ENCODE results near the gene SSTR5. TPM values are rescaled to one million over a fixed set of nuclear protein-coding genes. Genes with fewer than 3 reads are reported as not detected.

Gene SSTR5
- total and polyA plus RNA-seq, 4 donors: 0.23 TPM; not detected in 3

DNA sequence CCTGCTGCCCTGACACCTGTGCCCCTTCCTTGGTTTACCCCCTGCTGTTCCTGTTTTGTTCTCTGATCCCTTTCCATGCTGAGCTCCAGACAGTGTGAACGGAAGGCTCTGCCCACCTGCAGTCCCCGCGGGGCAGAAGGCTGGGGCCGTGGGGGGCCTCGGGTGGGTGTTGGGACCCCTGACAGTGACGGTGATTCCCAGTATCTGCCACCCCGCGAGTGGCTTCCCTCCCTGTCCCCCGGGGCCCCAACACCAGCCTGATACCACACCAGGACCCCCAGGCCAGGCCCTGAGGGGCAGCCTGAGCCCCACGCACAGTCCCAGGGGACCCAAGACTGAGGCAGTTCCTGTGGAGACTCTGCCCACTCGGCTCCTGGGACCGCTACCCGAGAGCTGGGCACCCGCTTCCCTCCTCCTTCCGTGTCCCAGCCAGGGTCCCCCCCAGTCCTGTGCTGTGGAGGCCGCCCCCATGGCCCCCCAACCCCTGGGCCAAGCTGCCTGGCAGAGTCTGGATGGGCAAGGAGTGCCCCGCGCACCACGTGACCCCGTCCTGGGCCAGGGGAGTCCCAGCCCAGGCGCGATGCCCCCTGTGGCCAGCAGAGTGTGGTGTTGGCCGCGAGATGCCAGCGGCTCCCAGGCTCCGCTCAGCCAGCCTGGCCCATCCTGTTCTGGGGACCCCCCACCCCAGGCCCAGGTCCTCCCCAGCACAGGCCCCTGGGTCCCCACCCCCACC is 33.5 kb downstream of the SSTR5 start:
- 30 to 31% methylated on average over 26 of the region's 26 CpGs for WGBS, 2 donors
- Histone ChIP-seq H3K4me1 (ENCODE audit: control insufficient read depth in 5 of 5, insufficient read depth in 5 of 5, low read length in 5 of 5) (peaks cover 0 to 5% (median 0%) of the 10 kb centered on the region in 5 donors), H3K9ac (ENCODE audit: insufficient read depth in 1 of 2, low read length in 2 of 2) (no peak overlapping the region), H3K9me3 (ENCODE audit: control insufficient read depth in 4 of 4, insufficient read depth in 3 of 4, low read length in 3 of 4) (no peaks in the 10 kb centered on the region), H3K36me3 (ENCODE audit: control insufficient read depth in 4 of 4, insufficient read depth in 4 of 4, low read length in 4 of 4) (no peaks in the 10 kb centered on the region), H3K4me3 (no peak overlapping the region), H3K27ac (ENCODE audit: low read depth in 1 of 2, low read length in 1 of 2) (no peak overlapping the region), H3K27me3 (ENCODE audit: control insufficient read depth in 3 of 3, insufficient read depth in 3 of 3, low read length in 2 of 3) (peaks cover 0 to 33% (median 25%) of the 10 kb centered on the region in 3 donors)
- ATAC-seq (ENCODE audit: insufficient read depth, low FRiP score) (no peak), DNase-seq (peak; percentile 58 to 77 (median 69))
- TF ChIP-seq, protein P1, sequence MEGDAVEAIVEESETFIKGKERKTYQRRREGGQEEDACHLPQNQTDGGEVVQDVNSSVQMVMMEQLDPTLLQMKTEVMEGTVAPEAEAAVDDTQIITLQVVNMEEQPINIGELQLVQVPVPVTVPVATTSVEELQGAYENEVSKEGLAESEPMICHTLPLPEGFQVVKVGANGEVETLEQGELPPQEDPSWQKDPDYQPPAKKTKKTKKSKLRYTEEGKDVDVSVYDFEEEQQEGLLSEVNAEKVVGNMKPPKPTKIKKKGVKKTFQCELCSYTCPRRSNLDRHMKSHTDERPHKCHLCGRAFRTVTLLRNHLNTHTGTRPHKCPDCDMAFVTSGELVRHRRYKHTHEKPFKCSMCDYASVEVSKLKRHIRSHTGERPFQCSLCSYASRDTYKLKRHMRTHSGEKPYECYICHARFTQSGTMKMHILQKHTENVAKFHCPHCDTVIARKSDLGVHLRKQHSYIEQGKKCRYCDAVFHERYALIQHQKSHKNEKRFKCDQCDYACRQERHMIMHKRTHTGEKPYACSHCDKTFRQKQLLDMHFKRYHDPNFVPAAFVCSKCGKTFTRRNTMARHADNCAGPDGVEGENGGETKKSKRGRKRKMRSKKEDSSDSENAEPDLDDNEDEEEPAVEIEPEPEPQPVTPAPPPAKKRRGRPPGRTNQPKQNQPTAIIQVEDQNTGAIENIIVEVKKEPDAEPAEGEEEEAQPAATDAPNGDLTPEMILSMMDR (IDR thresholded peaks at IDR 0.05; ENCODE audit: control extremely low read depth, extremely low read depth): peak; percentile 31

DNA sequence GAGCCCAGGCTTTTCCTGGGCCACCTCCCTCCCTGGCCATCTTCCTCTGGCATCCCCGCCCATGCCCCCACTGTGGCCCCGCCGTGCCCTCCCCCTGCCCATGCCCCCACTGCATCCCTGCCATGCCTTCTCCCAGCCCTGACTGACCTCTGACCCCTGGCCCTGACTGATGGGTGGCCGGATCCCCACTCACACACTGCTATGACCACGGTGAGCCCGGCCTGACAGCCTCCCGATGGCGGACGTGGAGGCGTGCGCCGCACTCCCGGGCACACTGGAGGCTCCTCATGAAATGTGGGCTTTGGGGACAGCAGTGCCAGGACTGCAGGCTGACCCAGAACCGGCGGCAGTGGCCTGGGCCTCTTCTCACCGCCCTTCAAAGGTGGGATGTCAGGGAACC is 34.1 kb downstream of the SSTR5 start:
- Histone ChIP-seq H3K4me1 (ENCODE audit: control insufficient read depth in 5 of 5, insufficient read depth in 5 of 5, low read length in 5 of 5) (peaks cover 0 to 5% (median 0%) of the 10 kb centered on the region in 5 donors), H3K9ac (ENCODE audit: insufficient read depth in 1 of 2, low read length in 2 of 2) (no peak overlapping the region), H3K9me3 (ENCODE audit: control insufficient read depth in 4 of 4, insufficient read depth in 3 of 4, low read length in 3 of 4) (no peaks in the 10 kb centered on the region), H3K4me3 (no peak overlapping the region), H3K27me3 (ENCODE audit: control insufficient read depth in 3 of 3, insufficient read depth in 3 of 3, low read length in 2 of 3) (peaks cover 0 to 31% (median 25%) of the 10 kb centered on the region in 3 donors), H3K27ac (ENCODE audit: low read depth in 1 of 2, low read length in 1 of 2) (no peak overlapping the region), H3K36me3 (ENCODE audit: control insufficient read depth in 4 of 4, insufficient read depth in 4 of 4, low read length in 4 of 4) (no peaks in the 10 kb centered on the region)
- TF ChIP-seq, protein P1 (IDR thresholded peaks at IDR 0.05; ENCODE audit: control extremely low read depth, extremely low read depth): no peak
- 76 to 86% methylated on average over 14 to 16 of the region's 16 CpGs for WGBS, 2 donors
- ATAC-seq (ENCODE audit: insufficient read depth, low FRiP score): no peak
- DNase-seq: no peak

DNA sequence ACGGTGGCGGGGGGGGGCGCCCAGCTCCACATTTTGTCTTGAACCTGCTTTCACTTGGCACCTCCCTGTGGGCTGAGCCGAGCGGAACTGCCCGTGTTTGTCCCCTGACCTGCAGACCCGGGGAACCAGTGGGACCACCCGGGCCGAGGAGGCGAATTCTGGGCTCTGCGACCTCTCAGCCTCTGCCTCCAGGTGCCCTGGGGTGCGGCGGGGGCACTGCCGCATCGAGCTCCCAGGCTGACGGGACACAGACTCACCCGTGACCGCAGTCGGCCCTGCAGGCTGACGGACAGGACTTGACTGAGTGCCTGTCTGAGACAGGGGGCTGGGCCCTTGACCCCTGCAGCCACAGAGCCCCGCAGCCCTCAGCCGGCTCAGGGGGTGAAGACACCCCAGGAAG is 34.6 kb downstream of the SSTR5 start:
- TF ChIP-seq, protein P1 (IDR thresholded peaks at IDR 0.05; ENCODE audit: control extremely low read depth, extremely low read depth): no peak
- DNase-seq (no peak), ATAC-seq (ENCODE audit: insufficient read depth, low FRiP score) (no peak)
- Histone ChIP-seq H3K27me3 (ENCODE audit: control insufficient read depth in 3 of 3, insufficient read depth in 3 of 3, low read length in 2 of 3) (peaks cover 0 to 28% (median 25%) of the 10 kb centered on the region in 3 donors), H3K9me3 (ENCODE audit: control insufficient read depth in 4 of 4, insufficient read depth in 3 of 4, low read length in 3 of 4) (no peaks in the 10 kb centered on the region), H3K9ac (ENCODE audit: insufficient read depth in 1 of 2, low read length in 2 of 2) (no peak overlapping the region), H3K4me1 (ENCODE audit: control insufficient read depth in 5 of 5, insufficient read depth in 5 of 5, low read length in 5 of 5) (peaks cover 0 to 5% (median 0%) of the 10 kb centered on the region in 5 donors), H3K36me3 (ENCODE audit: control insufficient read depth in 4 of 4, insufficient read depth in 4 of 4, low read length in 4 of 4) (no peaks in the 10 kb centered on the region), H3K27ac (ENCODE audit: low read depth in 1 of 2, low read length in 1 of 2) (no peak overlapping the region), H3K4me3 (no peak overlapping the region)
- 63 to 68% methylated on average over 22 of the region's 22 CpGs for WGBS, 2 donors

Data from lung (tissue), 12 donors.